HepG2 (cell line): Measurements from ENCODE around the gene CHIC2. TPM values are rescaled to one million over a fixed set of nuclear protein-coding genes. Genes with fewer than 3 reads are reported as not detected.

Experiments used
- ATAC-seq: fragments of 200-7000 bp; cut with Tn5 transposase; 3 replicates; pipeline ENCODE4 v1.9.1; 2020; ENCODE audit warnings: mild to moderate bottlenecking, moderate library complexity
- BruUV-seq: library from RNA; stranded (reverse); fragments of 400-500 nt; replicated peaks from 2 replicates; lab custom pipeline; 2021; lab: Mats Ljungman, UMichigan
- CTCF ChIA-PET: fragments of 300-600 bp; formaldehyde crosslinking; extraction: SDS; loops from one replicate; lab custom pipeline; 2021; ENCODE audit warnings: low total read pairs, inconsistent platforms, low intra/inter-chr PET ratio; lab: Yijun Ruan, JAX
- POLR2A ChIA-PET: fragments of 350-600 bp; sonication (Branson Sonifier 250); formaldehyde crosslinking; loops from one replicate; lab custom pipeline; 2020; ENCODE audit warnings: antibody characterized with exemption, inconsistent platforms; lab: Yijun Ruan, JAX
- DNase-seq: peaks from one replicate; pipeline ENCODE4 v3.0.0-alpha.2; 2015; ENCODE audit warnings: low spot score
- FAIRE-seq: peaks from 3 replicates; lab custom pipeline; 2011; peaks lifted over from hg19 to GRCh38; lab: Jason Lieb, UNC
- H2AFZ ChIP-seq: one replicate; pipeline ENCODE4 v1.6.1; 2011; ENCODE audit warnings: low read length, inconsistent platforms
- H3K27ac ChIP-seq: fragments of 300-600 bp; 3 replicates; pipeline ENCODE4 v1.8.0; 2011; ENCODE audit warnings: mixed run types, mild to moderate bottlenecking, mixed read lengths, low read length, inconsistent platforms; ENCODE audit not compliant: insufficient read depth; ENCODE audit errors: extremely low read length
- H3K27me3 ChIP-seq, 2 experiments: fragments of 200-600 bp in 1 of 2; 2 replicates in 1 of 2; 3 replicates in 1 of 2; pipeline versions ENCODE4 v1.6.0 to v1.8.0; 2011; ENCODE audit warnings: low read length in 2 of 2, mild to moderate bottlenecking in 2 of 2, moderate library complexity in 2 of 2, inconsistent platforms in 1 of 2; ENCODE audit not compliant: insufficient read depth in 2 of 2, control insufficient read depth in 1 of 2
- H3K36me3 ChIP-seq, 2 experiments: fragments of 200-600 bp in 1 of 2; replicated peaks in 1 of 2; 2 replicates in 1 of 2; 3 replicates in 1 of 2; pipeline versions ENCODE4 v1.5.1 to v1.8.0; 2011; ENCODE audit warnings: low read length in 2 of 2, inconsistent platforms in 1 of 2; ENCODE audit not compliant: insufficient read depth in 2 of 2, control insufficient read depth in 1 of 2
- H3K4me1 ChIP-seq: 2 replicates; pipeline ENCODE4 v1.5.1; 2012; ENCODE audit warnings: low read length, inconsistent platforms; ENCODE audit not compliant: insufficient read depth
- H3K4me2 ChIP-seq: 2 replicates; pipeline ENCODE4 v1.6.0; 2011; ENCODE audit warnings: low read depth, low read length, inconsistent platforms
- H3K4me3 ChIP-seq, 3 experiments: fragments of 200-600 bp in 1 of 3; sonication (generic), shearing (Covaris generic) in 1 of 3; replicated peaks in 1 of 3; 2 replicates each; pipeline ENCODE4 v1.5.1; 2011 to 2016; ENCODE audit warnings: low read length in 3 of 3, inconsistent platforms in 2 of 3, low read depth in 2 of 3, mild to moderate bottlenecking in 2 of 3, control low read depth in 1 of 3, mixed read lengths in 1 of 3; ENCODE audit not compliant: insufficient read depth in 1 of 3
- H3K79me2 ChIP-seq: one replicate; pipeline ENCODE4 v1.6.1; 2011; ENCODE audit warnings: low read length, inconsistent platforms; ENCODE audit not compliant: insufficient read depth
- H3K9ac ChIP-seq: 2 replicates; pipeline ENCODE4 v1.6.0; 2011; ENCODE audit warnings: mild to moderate bottlenecking, low read depth, low read length, inconsistent platforms; ENCODE audit not compliant: insufficient read depth
- H3K9me3 ChIP-seq: 2 replicates; pipeline ENCODE4 v1.5.1; 2012; ENCODE audit warnings: mild to moderate bottlenecking, low read length
- H4K20me1 ChIP-seq: 2 replicates; pipeline ENCODE4 v1.6.0; 2011; ENCODE audit warnings: inconsistent platforms, mild to moderate bottlenecking, low read length, moderate library complexity; ENCODE audit not compliant: insufficient read depth
- HOXA9 ChIP-seq: sonication (generic); formaldehyde crosslinking; IDR thresholded peaks from 2 replicates; pipeline ENCODE4 v1.8.1; 2022; ENCODE audit warnings: missing genetic modification reagents, mild to moderate bottlenecking, moderate library complexity, borderline replicate concordance
- KDM4B ChIP-seq: sonication (generic); formaldehyde crosslinking; IDR thresholded peaks from 2 replicates; pipeline ENCODE4 v1.4.0; 2020; ENCODE audit warnings: missing genetic modification reagents
- NCOA2 ChIP-seq: sonication (generic); formaldehyde crosslinking; IDR thresholded peaks from 2 replicates; pipeline ENCODE4 v1.8.0; 2022; ENCODE audit warnings: inconsistent platforms
- NR2C2 ChIP-seq: sonication (generic); formaldehyde crosslinking; IDR thresholded peaks from 2 replicates; pipeline ENCODE4 v1.4.0; 2020; ENCODE audit warnings: missing genetic modification reagents, mild to moderate bottlenecking, moderate library complexity, borderline replicate concordance
- NR2F1 ChIP-seq, 2 experiments: fragments of 450-650 bp in 1 of 2; formaldehyde crosslinking in 1 of 2; IDR thresholded peaks; 2 replicates each; pipeline versions ENCODE4 v1.5.0 to v1.6.1; 2016 to 2020; ENCODE audit warnings: mild to moderate bottlenecking in 1 of 2, missing compliant biosample characterization in 1 of 2, missing genetic modification reagents in 1 of 2, moderate library complexity in 1 of 2
- POLR2AphosphoS5 ChIP-seq: IDR thresholded peaks from 2 replicates; pipeline ENCODE4 v1.6.1; 2012; ENCODE audit warnings: low read depth, low read length
- PRPF4 ChIP-seq: fragments of 200-400 bp; formaldehyde crosslinking; IDR thresholded peaks from 2 replicates; pipeline ENCODE4 v1.6.1; 2016; ENCODE audit warnings: low read length, low read depth; ENCODE audit not compliant: poor library complexity, severe bottlenecking
- RXRB ChIP-seq: IDR thresholded peaks from 2 replicates; pipeline ENCODE4 v1.6.1; 2016; ENCODE audit warnings: borderline replicate concordance, missing genetic modification reagents, missing compliant biosample characterization
- SMARCE1 ChIP-seq: fragments of 450-650 bp; IDR thresholded peaks from 2 replicates; pipeline ENCODE4 v1.6.1; 2017; ENCODE audit warnings: borderline replicate concordance
- SNAI1 ChIP-seq: sonication (generic); formaldehyde crosslinking; IDR thresholded peaks from 2 replicates; pipeline ENCODE4 v1.5.0; 2020; ENCODE audit warnings: mild to moderate bottlenecking, missing genetic modification reagents, borderline replicate concordance
- SRSF4 ChIP-seq: fragments of 200-400 bp; formaldehyde crosslinking; IDR thresholded peaks from one replicate; pipeline ENCODE4 v1.6.1; 2018; ENCODE audit warnings: mild to moderate bottlenecking, low read depth, low read length, moderate library complexity; ENCODE audit not compliant: poor library complexity, severe bottlenecking
- TBP ChIP-seq: sonication (generic); formaldehyde crosslinking; IDR thresholded peaks from 2 replicates; pipeline ENCODE4 v1.5.0; 2020; ENCODE audit warnings: missing genetic modification reagents
- TP53 ChIP-seq: sonication (generic); formaldehyde crosslinking; conservative IDR thresholded peaks from 2 replicates; pipeline ENCODE4 v1.4.0; 2020; ENCODE audit warnings: missing genetic modification reagents
- XRCC5 ChIP-seq: fragments of 200-400 bp; formaldehyde crosslinking; optimal IDR thresholded peaks from 2 replicates; pipeline ENCODE3; 2017; ENCODE audit warnings: mild to moderate bottlenecking, low read length
- ZEB1 ChIP-seq: IDR thresholded peaks from 2 replicates; pipeline ENCODE4 v1.6.1; 2012; ENCODE audit warnings: mild to moderate bottlenecking, low read depth, inconsistent platforms; ENCODE audit not compliant: insufficient replicate concordance
- ZFP37 ChIP-seq: sonication (generic); formaldehyde crosslinking; IDR thresholded peaks from 2 replicates; pipeline ENCODE4 v1.4.0; 2020; ENCODE audit warnings: missing genetic modification reagents, borderline replicate concordance
- ZNF329 ChIP-seq: sonication (generic); formaldehyde crosslinking; IDR thresholded peaks from 2 replicates; pipeline ENCODE4 v1.9.0; 2021; ENCODE audit warnings: low read depth, mild to moderate bottlenecking, missing genetic modification reagents
- ZNF605 ChIP-seq: sonication (generic); formaldehyde crosslinking; IDR thresholded peaks from 2 replicates; pipeline ENCODE4 v1.8.0; 2022; ENCODE audit warnings: mild to moderate bottlenecking, missing genetic modification reagents
- WGBS: methylation state at CpG from one replicate; pipeline ENCODE4 v1.1.6; 2017; ENCODE audit warnings: low lambda C conversion rate; 5-methylcytosine and 5-hydroxymethylcytosine counted together
- in situ Hi-C: cut with HindIII; loops from 2 replicates; pipeline ENCODE4 v1.10.0; 2017; ENCODE audit warnings: low pct_unique_long_range_greater_than_20kb; ENCODE audit not compliant: extremely low pct_ligation_motif_present
- intact Hi-C: fragments of 100-400 bp; cut with micrococcal nuclease; formaldehyde crosslinking; loops from one replicate; pipeline ENCODE4 v1.10.0; 2022; ENCODE audit not compliant: unreplicated experiment
- polyA plus RNA-seq, 8 experiments: library from polyadenylated mRNA; depleted of rRNA in 3 of 8; stranded (reverse) in 7 of 8; unstranded in 1 of 8; fragments of >200 nt; fragmentation: Illumina TruSeq in 4 of 8; extraction: Trizol in 4 of 8; gene quantifications; 2 replicates each; pipeline versions ENCODE4 v1.2.1 to v1.2.3, GENCODE V29; 2011 to 2016; ENCODE audit warnings: low read depth in 4 of 8, missing spikeins in 1 of 8, mixed read lengths in 1 of 8; ENCODE audit not compliant: insufficient read depth in 1 of 8
- total RNA-seq, 5 experiments: library from RNA; depleted of rRNA; stranded (reverse); fragments of >200 nt; fragmentation: Illumina TruSeq; extraction: Trizol; gene quantifications; 2 replicates each; pipeline ENCODE4 v1.2.3, GENCODE V29; 2016; ENCODE audit warnings: low read depth in 1 of 5
- TF ChIP-seq, protein P1 (sequence below): sonication (generic); formaldehyde crosslinking; IDR thresholded peaks from 2 replicates; pipeline ENCODE4 v1.8.1; 2023; ENCODE audit warnings: mild to moderate bottlenecking, missing genetic modification reagents, borderline replicate concordance
- TF ChIP-seq, protein P2 (sequence below): sonication (generic); formaldehyde crosslinking; IDR thresholded peaks from 2 replicates; pipeline ENCODE4 v1.4.0; 2020; ENCODE audit warnings: missing genetic modification reagents

CHIC2 gene
- total and polyA plus RNA-seq, 2 of the 13 experiments (the other 11 are each of a cell fraction or from before 2014, with no cell fraction given) = 10.0 to 17.2 TPM

DNA sequence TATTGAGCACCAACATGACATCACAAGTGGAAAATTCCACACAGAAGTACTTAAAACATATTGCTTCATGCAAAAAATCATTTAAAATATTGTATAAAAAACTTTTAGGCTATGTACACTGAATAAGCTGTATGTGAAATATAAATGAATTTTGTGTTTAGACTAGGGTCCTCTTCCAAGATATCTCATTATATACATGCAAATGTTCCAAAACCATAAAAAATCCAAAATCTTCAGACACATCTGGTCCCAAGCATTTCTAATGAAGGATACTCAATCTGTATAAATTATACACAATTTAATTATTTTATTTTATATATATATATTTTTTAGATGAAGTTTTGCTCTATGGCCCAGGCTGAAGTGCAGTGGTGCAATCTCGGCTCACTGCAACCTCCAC, 25.5 kb upstream of the CHIC2 start:
- Histone ChIP-seq H3K4me3 (no peak overlapping the region), H3K4me1 (peaks cover 45% of the 10 kb centered on the region), H3K36me3 (no peaks in the 10 kb centered on the region), H3K27ac (no peak overlapping the region), H4K20me1 (no peaks in the 10 kb centered on the region), H3K79me2 (no peaks in the 10 kb centered on the region), H2AFZ (no peak overlapping the region)
- WGBS = 100% methylated on average over 1 of the region's 1 CpG
- ChIA-PET POLR2A (interaction anchor here (2.8 kb wide), 1 partner anchor 27 kb away, joined by 18 read pairs; no protein-coding TSS in a partner anchor), CTCF (interaction anchor here (1.2 kb wide), 1 partner anchor 8 kb away, joined by 3 read pairs; no protein-coding TSS in a partner anchor)
- intact Hi-C loops (loop anchor here (5.0 kb wide), 1 partner anchor 1213 kb away; no protein-coding TSS in a partner anchor), in situ Hi-C loops (no loop called here)
- no peak for ATAC-seq
- no peak for DNase-seq
- no peak for FAIRE-seq
- BruUV-seq = no TSS peak
- TF ChIP-seq TBP (CRISPR knock-in tag) (no peak), NR2C2 (CRISPR knock-in tag) (no peak), POLR2AphosphoS5 (no peak), XRCC5 (no peak), NR2F1 (CRISPR knock-in tag; IDR thresholded peaks at IDR 0.05) (no peak), SMARCE1 (no peak), ZNF605 (CRISPR knock-in tag) (no peak), SRSF4 (no peak), TP53 (CRISPR knock-in tag) (no peak), PRPF4 (no peak), HOXA9 (no peak), KDM4B (CRISPR knock-in tag) (no peak), ZEB1 (no peak), RXRB (no peak), SNAI1 (CRISPR knock-in tag) (no peak), ZNF329 (CRISPR knock-in tag) (no peak), ZFP37 (CRISPR knock-in tag) (no peak), NCOA2 (CRISPR knock-in tag) (no peak)
- TF ChIP-seq, protein P1, sequence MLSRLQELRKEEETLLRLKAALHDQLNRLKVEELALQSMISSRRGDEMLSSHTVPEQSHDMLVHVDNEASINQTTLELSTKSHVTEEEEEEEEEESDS (CRISPR knock-in tag) = no peak
- TF ChIP-seq, protein P2, sequence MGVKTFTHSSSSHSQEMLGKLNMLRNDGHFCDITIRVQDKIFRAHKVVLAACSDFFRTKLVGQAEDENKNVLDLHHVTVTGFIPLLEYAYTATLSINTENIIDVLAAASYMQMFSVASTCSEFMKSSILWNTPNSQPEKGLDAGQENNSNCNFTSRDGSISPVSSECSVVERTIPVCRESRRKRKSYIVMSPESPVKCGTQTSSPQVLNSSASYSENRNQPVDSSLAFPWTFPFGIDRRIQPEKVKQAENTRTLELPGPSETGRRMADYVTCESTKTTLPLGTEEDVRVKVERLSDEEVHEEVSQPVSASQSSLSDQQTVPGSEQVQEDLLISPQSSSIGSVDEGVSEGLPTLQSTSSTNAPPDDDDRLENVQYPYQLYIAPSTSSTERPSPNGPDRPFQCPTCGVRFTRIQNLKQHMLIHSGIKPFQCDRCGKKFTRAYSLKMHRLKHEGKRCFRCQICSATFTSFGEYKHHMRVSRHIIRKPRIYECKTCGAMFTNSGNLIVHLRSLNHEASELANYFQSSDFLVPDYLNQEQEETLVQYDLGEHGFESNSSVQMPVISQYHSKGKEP = no peak
- TF ChIP-seq, all 625 proteins: peak for 0
- Histone ChIP-seq H3K9me3 (no peaks in the 10 kb centered on the region), H3K27me3 (peaks cover 4 to 25% of the 10 kb centered on the region in 2 experiments; a peak in 3 of 5 replicates), H3K9ac (no peak overlapping the region), H3K4me2 (no peak overlapping the region)
